ENCODE measurements around the gene B3GALT4.

DNA sequence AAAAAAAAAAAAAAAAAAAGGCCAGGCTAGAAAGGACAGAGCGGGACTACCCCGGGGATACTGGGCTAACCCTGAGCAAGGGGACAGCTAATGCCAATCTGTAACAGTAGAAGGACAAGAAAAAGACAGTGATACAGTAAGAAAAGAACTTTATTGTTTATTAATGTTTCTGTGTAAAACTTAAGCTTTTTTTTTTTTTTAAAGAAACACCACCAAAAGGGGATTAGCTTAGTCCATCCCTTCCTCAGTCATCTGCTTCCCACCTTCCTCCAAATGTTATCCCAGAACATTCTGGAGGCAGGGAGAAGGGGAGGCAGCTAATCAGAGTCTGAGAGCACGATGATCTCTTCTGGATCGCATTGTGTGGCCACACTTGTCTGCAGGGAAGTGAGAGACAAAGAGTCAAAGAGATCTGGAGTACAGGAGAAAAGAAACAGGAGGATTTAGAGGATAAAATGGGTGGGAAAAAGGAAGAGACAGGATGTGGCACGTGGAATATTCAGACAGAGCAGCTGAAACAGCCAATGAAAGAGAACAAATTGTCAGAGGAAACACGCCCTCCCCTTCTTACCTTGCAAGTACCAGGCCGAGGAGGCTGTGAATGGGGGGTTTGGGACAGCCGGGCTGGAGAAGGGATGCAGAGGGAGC is 41.6 kb downstream of the B3GALT4 start:
- TF ChIP-seq EZH2 (IDR thresholded peaks at IDR 0.05; ENCODE audit: low read length, missing control alignments), result no peak
- TF ChIP-seq, protein P1, sequence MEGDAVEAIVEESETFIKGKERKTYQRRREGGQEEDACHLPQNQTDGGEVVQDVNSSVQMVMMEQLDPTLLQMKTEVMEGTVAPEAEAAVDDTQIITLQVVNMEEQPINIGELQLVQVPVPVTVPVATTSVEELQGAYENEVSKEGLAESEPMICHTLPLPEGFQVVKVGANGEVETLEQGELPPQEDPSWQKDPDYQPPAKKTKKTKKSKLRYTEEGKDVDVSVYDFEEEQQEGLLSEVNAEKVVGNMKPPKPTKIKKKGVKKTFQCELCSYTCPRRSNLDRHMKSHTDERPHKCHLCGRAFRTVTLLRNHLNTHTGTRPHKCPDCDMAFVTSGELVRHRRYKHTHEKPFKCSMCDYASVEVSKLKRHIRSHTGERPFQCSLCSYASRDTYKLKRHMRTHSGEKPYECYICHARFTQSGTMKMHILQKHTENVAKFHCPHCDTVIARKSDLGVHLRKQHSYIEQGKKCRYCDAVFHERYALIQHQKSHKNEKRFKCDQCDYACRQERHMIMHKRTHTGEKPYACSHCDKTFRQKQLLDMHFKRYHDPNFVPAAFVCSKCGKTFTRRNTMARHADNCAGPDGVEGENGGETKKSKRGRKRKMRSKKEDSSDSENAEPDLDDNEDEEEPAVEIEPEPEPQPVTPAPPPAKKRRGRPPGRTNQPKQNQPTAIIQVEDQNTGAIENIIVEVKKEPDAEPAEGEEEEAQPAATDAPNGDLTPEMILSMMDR (conservative IDR thresholded peaks at IDR 0.05 in 1 of 2, IDR thresholded peaks at IDR 0.05 in 1 of 2; ENCODE audit: low read depth in 1 of 2, low read length in 2 of 2), result no peak

All from fibroblast of lung (primary cell).